Islet precursor cell (in vitro differentiated cells): Measurements from ENCODE around the gene PCTP.

Source experiments
- DNase-seq: peaks from one replicate; pipeline ENCODE4 v3.0.0-alpha.2; 2018

PCTP gene

DNA sequence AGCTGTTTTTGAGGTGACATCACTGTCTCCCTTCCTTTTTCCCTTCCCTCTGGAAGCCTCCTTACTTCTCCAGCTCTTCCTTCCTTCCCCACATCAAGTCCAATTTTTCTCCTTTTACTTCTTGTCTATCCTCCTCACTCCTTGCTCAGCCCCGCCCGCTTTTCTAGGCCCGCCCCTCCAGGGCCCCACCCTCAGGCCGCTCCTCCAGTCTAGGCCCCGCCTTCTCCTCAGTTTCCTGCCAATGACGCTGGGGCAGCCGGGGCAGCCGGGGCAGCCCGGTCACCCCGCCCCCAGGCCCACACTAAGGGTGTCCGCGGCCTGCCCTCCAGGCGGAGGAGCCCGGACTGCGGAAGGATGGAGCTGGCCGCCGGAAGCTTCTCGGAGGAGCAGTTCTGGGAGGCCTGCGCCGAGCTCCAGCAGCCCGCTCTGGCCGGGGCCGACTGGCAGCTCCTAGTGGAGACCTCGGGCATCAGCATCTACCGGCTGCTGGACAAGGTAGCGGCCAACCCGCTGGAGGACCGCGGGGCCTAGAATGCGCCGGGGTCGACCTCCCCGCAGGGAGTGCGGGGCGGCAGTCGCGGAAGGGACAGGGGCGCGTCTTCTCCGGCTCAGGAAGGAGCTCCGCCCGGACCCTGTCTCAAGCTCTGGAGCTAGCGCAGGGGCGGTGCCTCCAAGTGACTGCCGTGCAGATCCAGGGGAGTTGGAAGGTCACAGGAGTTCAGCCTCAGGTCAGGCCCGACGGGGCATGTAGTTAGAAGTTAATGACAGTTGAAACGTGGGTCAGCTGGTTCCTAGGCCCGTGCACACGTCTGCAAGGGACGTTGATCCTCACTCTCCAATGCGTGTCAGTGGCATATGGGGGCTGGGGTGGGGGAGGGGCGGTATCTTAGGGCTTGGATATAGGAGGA lies at the start of gene PCTP:
Gene PCTP (plus strand): TSS at position 302 of the 908 bp plus-strand sequence. CDS start 53 bp downstream, at position 355.
- peak; percentile 100 for DNase-seq

GRCh38 chr17:55702150-55702549 lies 48.7 kb upstream of the PCTP start:
- DNase-seq = no peak

DNA sequence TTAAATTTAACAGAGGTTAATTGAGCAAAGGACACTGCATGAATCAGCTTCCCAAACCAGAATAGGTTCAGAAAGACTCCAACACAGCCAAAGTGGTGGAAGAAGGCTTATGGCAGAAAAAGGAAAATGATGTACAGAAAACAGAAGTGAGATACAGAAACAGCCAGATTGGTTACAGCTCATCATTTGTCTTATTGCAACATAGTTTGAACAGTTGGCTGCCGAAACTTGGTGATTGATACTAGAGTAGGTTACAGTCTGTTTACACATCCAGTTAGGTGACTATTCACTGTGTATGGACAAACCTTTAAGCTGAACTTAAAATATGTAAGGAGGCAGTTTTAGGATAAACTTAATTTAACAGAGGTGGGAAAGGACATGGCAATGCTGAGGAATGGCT lies 46.5 kb upstream of the PCTP start:
- no peak for DNase-seq

GRCh38 chr17:55705847-55706246 lies 45.0 kb upstream of the PCTP start:
- DNase-seq = no peak

DNA sequence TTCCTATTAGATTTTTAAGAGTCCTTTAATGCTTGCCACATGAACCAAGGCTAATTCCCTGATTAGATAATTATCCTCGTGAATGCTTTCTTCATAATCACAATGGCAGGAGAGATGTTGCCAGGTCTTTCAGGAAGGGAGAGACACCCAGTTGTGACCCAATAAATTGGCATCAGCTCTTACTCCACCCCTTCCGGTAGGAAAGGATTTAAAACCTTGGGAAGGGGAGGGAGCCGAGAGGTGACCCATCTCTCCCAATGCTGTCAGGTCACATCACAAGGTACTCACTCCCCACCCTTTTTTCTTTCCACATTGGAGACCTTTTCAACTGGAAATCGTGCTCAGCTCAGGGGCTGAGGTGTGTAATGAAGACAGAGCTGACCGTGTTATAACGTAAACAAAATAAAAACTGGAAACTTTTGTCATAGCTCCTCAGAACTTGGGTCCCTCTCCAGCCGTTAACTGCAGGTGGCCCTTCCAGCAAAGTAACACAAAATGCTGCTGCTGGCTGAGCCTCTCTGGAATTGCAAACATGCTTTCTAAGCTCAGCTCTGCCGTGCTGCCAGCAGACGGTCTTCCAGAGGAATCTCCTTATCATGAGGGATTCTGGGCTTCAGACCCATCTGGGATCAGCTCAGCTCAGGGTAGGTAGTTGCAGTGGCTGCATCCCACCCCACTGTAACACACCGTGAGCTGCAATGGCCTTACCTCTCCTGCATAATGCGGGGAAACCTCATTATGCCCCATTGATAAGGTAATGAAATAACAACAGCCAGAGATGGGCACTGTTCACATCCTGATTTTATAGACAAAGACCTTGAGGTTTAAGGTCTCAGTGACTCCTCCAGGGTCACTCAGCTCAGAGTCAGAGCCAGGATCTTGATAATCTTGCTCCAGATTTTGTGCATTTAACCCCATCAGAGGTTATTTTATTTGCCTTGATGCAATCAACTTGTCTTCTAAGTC lies 43.8 kb upstream of the PCTP start:
- DNase-seq = peak; percentile 71

GRCh38 chr17:55708175-55708974 lies 42.5 kb upstream of the PCTP start:
- DNase-seq = no peak

DNA sequence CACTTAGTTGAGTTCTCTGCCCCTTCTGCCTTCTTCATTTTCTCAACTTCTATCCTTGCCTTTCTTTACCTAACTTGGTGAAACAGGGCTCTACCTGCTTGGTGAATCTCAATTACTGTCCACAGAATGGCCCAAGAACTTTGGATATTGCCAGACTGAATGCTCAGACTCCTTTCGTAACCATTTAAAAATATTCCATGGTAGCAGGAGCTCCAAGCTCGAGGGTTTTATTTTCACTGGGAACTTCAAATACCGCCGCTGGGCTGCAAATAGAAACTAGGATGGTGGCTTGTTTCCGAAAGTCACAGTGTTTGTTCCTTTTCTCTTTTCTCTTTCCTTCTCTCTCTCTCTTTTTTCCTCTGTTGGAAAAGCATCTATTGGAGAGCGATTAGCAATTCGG lies 41.4 kb upstream of the PCTP start:
- DNase-seq = no peak

GRCh38 chr17:55709984-55710383 lies 40.9 kb upstream of the PCTP start:
- no peak for DNase-seq

- DNase-seq = no peak
Observed at GRCh38 chr17:55710410-55710809, 40.4 kb upstream of the PCTP start.

GRCh38 chr17:55710829-55711496 lies 39.9 kb upstream of the PCTP start:
- DNase-seq = no peak

- DNase-seq = no peak
Observed at GRCh38 chr17:55717432-55717831, 33.4 kb upstream of the PCTP start.

GRCh38 chr17:55717898-55718735 lies 32.7 kb upstream of the PCTP start:
- DNase-seq = peak; percentile 91

- no peak for DNase-seq
Observed at GRCh38 chr17:55720919-55721836, 29.7 kb upstream of the PCTP start.

GRCh38 chr17:55722016-55722736 lies 28.7 kb upstream of the PCTP start:
- no peak for DNase-seq

- DNase-seq = peak; percentile 92
Observed at GRCh38 chr17:55722742-55723487, 27.9 kb upstream of the PCTP start, which contains the start of gene TMEM100. TSS of gene TMEM100 (minus strand) at chr17:55722864. CDS start at chr17:55721070, 1,794 bp downstream.

DNA sequence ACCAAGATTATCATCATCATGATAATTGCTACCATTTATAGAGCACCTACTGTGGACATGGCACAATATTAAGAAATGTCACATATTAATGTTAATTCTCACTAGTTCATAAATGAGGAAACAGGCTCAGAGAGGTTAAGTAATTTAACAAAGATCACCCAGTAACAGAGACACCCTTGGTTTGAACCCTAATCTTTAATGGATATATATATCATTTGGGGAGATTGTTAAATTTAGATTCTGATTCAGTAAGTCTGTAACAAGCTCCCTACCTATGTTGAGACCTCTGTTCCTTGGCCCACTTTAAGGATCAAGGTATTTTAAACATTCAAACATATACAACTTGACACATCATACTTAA lies 27.4 kb upstream of the PCTP start:
- DNase-seq = no peak

GRCh38 chr17:55726440-55726839 lies 24.4 kb upstream of the PCTP start:
- no peak for DNase-seq

DNA sequence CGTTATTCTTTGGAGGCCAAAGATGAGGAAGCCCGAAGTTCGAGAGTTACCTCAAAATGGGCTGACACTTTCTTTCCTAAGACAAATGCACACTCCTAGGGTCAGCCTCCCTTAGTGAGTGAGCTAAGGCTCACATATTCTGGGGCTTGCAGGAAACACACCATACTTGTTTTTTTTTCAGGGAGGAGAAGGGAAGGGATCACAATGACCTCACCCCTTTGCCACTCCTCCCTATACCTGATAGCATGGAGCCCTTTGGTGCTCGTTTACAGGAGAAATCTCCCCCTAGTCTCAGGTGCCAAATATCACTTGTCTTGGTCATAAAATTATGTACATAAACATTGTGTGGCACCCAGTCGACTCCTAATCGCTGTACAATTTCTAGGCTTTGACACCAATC lies 23.6 kb upstream of the PCTP start:
- DNase-seq = no peak

DNA sequence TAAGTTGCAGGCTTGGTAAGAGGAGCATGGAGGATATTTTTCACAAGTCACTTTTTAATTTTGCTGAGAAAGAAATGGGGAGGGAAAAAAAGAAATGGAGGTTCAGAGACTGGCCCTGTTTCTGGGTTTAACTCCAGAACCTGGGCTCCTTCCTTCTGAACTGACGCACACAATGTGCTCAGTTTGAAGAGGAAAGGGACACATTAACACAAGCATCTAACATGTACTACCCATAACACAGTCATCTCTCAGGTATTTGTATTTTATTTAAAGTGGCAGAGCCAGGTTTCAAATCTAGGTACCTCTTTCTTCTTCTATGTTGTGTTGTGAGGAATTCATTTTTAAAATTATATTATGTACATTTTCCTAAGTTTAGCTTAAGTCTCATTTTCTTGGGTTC lies 22.9 kb upstream of the PCTP start:
- no peak for DNase-seq
